Measurements from ENCODE around the gene NPAS1.

NPAS1 gene

DNA sequence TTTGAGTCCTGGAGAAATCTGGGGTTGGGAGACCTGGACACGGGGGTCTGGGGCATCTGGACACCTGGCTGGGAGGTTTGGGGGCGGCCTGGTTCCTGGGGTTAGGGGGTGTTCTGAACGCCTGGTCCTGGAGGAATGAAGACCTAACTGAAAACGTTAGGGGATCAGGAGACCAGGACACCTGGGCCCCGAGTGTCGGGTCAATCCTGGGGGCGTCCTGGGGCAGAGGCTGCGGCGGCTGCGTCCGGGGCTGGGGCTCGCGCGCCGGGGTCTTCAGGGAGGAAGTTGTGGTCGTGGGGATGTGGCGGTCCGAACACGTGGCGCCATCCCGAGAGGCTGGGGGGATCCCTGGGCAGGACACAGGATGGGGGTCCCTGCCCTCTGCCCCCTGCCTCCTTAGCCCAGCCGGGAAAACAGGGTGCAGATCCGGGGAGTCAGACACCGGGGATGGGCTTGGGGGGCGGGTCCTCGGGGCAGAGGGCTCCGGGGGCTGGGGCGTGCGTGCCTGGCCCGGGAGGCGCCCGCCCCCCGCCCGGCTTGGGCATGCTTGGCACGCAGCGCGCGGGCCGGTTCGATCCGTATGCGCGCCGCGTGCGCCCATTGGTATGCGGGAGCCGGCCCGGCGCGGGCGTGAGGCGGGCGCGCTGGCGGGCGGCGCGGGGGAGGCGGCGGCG lies 632 bp downstream of the NPAS1 start:
- no peak for DNase-seq (ENCODE audit: low read depth, low spot score)

DNA sequence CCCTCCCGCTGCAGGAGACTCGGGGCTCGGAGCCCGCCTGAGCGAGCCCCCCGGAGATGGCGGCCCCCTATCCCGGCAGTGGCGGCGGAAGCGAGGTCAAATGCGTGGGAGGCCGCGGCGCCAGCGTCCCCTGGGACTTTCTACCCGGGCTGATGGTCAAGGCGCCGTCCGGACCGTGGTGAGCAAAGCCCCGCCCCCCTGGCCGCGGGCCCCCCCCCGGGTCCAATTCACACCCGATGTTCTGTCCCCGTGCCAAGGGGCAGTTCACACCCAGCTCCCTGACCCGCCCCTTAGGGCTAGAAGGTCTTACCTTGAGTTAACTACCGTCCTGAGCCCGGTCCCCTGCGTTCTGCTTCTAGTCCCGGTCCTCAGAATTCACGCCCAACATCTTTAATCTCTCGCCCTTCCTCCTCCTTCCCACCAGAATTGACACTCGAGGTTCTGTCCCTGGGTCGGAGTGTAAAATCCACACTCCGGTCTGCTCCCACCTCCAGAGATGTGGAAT lies 1.4 kb downstream of the NPAS1 start:
- DNase-seq (ENCODE audit: low read depth, low spot score), result no peak

- no peak for DNase-seq (ENCODE audit: low read depth, low spot score)
Observed at GRCh38 chr19:47021536-47022139, 2.0 kb downstream of the NPAS1 start.

DNA sequence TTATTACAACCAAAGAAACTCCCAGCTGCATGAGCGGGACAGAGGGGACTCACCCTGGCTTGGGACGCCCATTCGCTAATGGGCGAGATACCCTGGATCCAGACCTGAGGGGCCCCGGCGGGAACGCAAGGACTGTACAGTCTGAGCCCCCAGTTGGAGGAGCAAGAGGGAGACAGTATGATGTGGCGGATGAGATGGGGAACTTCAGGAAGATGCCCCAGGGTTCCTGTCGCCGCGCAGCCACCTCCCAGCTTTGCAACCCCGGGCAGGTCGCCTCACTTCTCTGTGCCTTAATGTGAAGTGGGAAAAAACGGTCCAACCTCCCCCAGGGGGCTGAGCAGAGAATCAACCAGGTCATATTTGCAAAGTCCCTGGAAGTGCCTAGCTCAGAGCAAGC lies 2.5 kb downstream of the NPAS1 start:
- DNase-seq (ENCODE audit: low read depth, low spot score), result no peak

GRCh38 chr19:47022541-47023447 lies 3.2 kb downstream of the NPAS1 start:
- no peak for DNase-seq (ENCODE audit: low read depth, low spot score)

- no peak for DNase-seq (ENCODE audit: low read depth, low spot score)
Observed at GRCh38 chr19:47023448-47023794, 3.8 kb downstream of the NPAS1 start.

- DNase-seq (ENCODE audit: low read depth, low spot score), result no peak
Observed at GRCh38 chr19:47024502-47024901, 4.9 kb downstream of the NPAS1 start.

GRCh38 chr19:47026156-47026555 lies 6.5 kb downstream of the NPAS1 start:
- no peak for DNase-seq (ENCODE audit: low read depth, low spot score)

GRCh38 chr19:47026889-47027288 lies 7.3 kb downstream of the NPAS1 start:
- no peak for DNase-seq (ENCODE audit: low read depth, low spot score)

GRCh38 chr19:47027586-47028088 lies 8.0 kb downstream of the NPAS1 start:
- no peak for DNase-seq (ENCODE audit: low read depth, low spot score)

DNA sequence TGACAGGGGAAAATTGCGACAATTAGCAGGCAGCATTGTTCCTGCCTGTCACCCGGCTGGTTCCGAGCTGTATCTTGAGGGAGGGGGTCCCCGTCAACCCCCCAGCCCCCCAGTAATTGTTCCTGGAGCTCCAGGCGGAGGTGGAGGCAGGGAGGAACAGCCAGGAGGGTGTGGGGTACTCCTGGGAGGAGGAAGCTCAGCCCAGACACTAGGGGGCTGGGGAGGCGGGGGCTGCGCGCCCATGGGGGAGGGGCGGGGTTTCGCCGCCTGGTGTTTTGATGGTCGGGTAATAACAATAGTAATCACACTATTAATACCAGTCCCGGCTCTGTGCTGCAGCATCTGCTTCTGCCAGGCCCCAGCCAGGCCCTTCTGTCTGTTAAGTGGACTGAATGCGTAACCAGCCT lies 8.6 kb downstream of the NPAS1 start:
- no peak for DNase-seq (ENCODE audit: low read depth, low spot score)

GRCh38 chr19:47032171-47032811 lies 12.7 kb downstream of the NPAS1 start:
- peak; percentile 21 for DNase-seq (ENCODE audit: low read depth, low spot score)

DNA sequence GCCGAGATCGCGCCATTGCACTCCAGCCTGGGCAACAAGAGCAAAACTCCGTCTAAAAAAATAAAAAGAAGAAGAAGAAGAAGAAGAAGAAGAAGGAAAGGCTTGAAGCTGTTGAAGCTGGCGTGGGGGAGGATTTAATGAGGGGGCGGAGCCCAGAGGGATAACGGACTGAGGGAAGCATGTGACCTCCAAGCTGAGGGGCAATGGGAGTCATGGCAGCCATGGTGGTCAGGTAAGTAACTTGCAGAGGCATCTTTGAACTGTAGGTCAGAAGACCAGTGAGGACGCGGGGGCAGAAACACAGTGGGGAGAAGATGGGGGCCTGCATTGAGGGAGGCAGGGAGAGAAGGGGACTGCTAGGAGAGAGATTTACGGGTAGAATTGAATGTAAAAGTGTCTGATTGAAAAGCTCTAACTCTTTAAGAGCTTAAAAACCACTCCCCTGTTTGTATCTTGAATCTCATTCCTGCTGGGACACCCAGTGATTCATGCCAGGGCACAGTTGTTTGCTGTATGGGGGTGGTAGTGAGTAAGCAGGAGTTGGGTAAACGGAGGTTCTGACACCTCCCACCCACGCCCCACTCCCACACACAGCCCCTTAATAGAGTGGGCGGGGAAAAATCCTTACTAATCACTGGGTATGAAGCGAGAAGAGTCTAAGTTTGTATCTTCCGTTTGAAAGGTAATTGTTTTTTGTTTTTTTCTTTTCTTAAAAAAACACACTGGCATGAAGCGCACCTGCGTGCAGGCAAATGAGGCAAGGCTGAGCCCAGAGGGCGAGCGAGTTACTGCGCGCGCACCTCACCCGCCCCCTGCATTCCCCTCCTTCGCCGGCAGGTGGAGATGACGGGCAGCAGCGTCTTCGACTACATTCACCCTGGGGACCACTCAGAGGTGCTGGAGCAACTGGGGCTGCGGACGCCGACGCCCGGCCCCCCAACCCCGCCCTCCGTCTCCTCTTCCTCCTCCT lies 15.8 kb downstream of the NPAS1 start:
- peak; percentile 90 for DNase-seq (ENCODE audit: low read depth, low spot score)

DNA sequence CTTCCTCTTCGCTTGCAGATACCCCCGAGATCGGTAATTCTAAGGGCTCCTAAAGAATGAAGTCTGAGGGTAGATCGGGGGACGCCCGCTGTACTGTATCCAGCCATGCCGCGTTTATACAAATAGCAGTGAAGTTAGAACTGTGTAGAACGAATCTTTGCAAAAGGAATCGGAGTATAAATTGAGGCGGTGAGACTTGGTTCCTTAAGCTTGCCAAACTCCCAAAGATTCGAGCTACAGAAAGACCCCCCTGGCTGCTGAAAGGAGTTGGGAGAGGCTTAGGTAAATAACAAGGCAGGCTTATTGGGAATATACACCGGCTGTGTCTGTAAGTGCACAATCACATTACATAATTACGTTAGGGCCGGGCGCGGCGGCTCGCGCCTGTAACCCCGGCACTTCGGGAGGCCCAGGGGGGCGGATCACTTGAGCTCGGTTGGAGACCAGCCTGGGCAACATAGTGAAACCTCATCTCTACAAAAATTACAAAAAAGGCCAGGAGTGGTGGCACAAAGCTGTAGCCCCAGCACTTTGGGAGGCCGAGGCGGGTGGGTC lies 16.5 kb downstream of the NPAS1 start:
- DNase-seq (ENCODE audit: low read depth, low spot score), result no peak

- DNase-seq (ENCODE audit: low read depth, low spot score), result no peak
Observed at GRCh38 chr19:47037766-47038165, 18.1 kb downstream of the NPAS1 start.

GRCh38 chr19:47039239-47039874 lies 19.7 kb downstream of the NPAS1 start:
- DNase-seq (ENCODE audit: low read depth, low spot score), result no peak

- no peak for DNase-seq (ENCODE audit: low read depth, low spot score)
Observed at GRCh38 chr19:47040869-47041268, 21.2 kb downstream of the NPAS1 start.

GRCh38 chr19:47044946-47045866 lies 25.6 kb downstream of the NPAS1 start:
- no peak for DNase-seq (ENCODE audit: low read depth, low spot score)

Data from activated CD4-positive, CD25-positive, alpha-beta regulatory T cell treated with anti-CD3 and anti-CD28 coated beads, Interleukin-2, amount 50 U/mL, for 16 hours (primary cell).